Stimulated activated CD4-positive, alpha-beta T cell treated with anti-CD3 and anti-CD28 coated beads, Interleukin-15, amount 100 ng/mL, for 48 hours (primary cell): Measurements from ENCODE around the gene ZC3H18.
"Not testable (repeated sequence)": the region's sequence is repeated elsewhere in the genome, so short reads cannot be mapped to it uniquely, and the experiment has no call there.

ENCODE experiments used
- DNase-seq, 2 donors: peaks; one replicate each; pipeline ENCODE4 v3.0.0-alpha.2; 2020; ENCODE audit warnings: low read depth in 2 of 2

ZC3H18 gene

GRCh38 chr16:88605186-88606147, 35.3 kb downstream of the ZC3H18 start:
- DNase-seq = no peak

DNA sequence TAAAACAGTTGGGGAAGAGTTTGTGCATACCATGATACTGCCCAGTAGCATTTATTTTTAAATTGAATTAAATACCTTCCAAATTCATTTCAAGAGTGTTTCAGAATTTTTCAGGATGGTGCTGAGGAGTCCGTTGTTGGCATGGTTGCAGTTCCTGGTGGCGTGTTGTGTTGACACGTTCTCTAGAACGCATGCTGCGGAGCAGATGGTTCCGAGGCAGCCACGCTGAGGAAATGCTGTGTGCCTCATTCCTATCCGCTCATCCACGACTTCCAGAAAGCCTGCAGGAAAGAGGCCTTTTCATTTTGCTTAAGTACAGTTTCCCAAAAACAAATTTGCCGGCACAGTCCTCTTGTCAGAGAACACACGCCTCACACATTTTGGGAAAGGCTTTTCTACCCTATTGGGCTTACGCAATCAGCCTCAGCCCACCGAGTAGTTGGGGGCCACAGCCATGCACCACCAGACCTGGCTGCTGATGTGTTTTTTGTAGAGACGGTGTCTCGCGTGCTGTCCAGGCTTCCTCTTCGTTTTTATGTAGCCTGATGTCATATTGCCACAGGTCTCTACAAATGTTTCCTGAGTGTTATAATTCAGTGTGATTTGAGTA, 36.0 kb downstream of the ZC3H18 start:
- DNase-seq = no peak

- DNase-seq = no peak
Observed at GRCh38 chr16:88608076-88608475, 37.9 kb downstream of the ZC3H18 start.

GRCh38 chr16:88609426-88609825, 39.2 kb downstream of the ZC3H18 start:
- not testable (repeated sequence) for DNase-seq

- DNase-seq = no peak
Observed at GRCh38 chr16:88610080-88610479, 39.9 kb downstream of the ZC3H18 start.

GRCh38 chr16:88610909-88611812, 41.0 kb downstream of the ZC3H18 start:
- DNase-seq = no peak

- no peak for DNase-seq
Observed at GRCh38 chr16:88613293-88613692, 43.1 kb downstream of the ZC3H18 start.

DNA sequence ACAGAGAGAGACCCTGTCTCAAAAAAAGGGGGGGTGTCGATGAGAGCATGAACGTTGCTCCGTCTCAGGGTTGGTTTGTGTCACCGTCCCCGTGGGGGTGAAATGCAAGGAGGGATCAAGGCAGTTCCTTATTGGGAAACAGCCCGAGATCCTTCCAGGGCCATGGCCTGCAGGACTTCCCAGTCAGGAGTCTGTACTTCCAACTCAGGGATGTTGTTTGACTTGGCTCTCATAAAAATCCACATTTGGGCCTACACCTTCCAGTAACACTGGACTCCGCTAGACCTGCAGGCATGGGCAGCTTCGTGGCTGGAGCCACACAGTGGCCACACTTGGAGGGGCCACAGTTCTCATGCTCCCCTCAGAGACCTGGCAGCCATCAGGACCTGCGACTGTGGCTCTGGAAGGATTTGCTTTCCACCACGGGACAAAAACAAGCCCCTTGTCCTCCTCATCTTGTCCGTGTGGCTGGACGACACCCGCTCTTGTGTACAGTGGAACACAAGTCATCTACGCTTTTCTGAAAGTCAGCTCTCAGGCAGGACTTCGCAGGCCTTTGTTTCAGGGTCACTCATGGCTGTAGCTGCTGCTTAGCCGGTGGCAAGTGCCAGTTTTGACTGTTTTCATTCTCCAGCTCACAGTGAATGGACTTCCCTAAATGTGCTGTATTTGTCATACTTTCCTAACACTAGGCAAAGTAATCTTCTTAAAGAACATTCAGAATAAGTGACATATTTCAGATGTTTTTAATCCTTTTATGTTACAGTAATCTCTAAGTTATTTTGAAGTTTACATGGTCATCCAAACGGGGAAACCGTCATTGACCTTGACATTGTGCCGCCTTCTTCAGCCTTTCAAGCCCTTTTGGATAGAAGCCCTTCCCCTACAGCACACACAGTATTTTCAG, 44.0 kb downstream of the ZC3H18 start:
- DNase-seq = no peak

- no peak for DNase-seq
Observed at GRCh38 chr16:88614818-88615580, 44.8 kb downstream of the ZC3H18 start.

GRCh38 chr16:88616320-88616719, 46.1 kb downstream of the ZC3H18 start:
- DNase-seq = no peak

DNA sequence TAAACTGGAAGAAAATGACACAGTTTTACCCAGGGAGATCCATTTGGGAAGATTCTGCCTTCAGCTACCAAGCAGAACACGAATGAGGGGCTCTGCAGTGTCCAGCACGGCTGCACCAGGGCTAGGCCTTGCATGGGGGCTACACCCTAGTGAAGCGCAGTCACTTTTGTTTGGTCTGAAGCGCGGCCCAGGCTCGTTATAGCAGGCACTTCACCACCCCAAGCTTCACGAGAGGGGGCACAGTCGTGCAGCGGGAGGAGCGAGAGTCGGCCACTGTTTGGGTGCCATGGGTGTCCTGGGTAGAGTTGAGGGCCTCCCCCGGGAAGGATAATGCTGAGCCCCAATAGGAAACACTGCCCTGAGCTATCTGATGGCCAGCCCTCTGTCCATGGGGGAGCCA, 46.5 kb downstream of the ZC3H18 start:
- no peak for DNase-seq

- DNase-seq = no peak
Observed at GRCh38 chr16:88617268-88618031, 47.2 kb downstream of the ZC3H18 start.

DNA sequence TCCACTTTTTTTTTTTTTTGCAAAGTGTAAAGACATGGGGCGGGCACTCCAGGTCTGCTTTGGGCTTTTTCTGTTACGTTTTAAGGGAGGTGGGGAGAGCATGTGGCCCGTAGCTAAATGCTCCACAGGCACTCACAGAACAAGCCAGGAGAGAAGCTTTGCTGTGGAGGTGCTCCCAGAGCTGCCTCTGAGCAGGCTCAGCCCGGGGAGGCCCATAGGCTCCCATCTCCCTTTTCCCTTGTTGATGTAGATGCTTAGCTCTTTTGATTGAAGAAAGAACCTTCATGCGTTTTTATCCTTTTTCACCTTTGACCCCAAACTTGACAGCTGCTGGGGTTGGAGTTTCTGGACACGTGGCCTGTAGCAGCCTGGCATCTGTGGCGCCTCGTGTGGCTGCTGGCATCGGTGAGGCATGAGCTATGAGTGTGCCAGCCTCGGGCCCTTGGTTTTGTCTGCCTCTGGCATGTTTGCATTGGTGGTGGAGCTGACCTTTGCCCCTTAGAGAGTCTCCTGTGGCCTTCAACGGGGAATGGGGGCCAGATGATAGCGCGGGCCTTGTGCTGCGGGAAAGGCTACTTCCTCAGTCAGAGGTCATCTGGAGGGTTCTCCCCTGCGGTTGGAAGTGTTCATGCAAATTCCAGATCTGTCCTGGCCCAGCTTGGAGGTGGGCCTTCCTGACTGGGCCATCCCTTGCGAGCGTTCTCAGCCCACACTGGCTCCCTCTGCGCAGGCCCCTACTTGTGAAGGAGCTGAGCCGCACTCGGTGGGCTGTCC, 48.2 kb downstream of the ZC3H18 start:
- no peak for DNase-seq

DNA sequence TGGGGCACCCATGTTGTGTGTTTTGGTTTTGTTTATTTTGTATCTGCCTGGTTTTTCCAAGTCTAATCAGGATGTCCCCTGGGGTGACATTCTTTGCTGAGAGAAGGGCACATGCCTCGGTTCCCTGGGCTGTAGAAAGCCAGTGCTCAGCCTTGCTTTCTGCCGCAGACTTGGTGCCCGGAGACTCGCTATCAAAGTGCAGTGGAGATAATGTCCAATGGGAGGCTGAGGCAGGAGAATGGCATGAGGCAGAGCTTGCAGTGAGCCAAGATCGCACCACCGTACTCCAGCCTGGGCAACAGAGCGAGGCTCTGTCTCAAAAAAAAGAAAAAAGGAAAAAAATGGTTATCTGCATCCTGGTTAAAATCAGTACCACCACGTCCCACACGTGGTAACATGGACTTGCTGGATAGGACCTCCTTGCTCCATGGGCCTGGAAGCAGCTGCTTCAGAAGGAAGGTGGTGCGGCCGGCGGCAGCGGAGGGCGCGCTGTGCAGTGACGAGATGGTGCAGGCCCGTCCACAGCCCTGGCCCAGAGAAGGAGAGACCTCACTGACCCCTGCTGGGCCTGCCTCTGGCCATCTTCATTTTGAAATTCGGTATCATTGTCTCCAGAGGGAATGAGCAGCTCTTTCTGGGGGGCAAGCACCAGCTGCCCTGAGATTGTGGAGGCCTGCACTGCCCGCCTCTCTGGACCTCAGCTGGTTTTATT, 48.9 kb downstream of the ZC3H18 start:
- no peak for DNase-seq

DNA sequence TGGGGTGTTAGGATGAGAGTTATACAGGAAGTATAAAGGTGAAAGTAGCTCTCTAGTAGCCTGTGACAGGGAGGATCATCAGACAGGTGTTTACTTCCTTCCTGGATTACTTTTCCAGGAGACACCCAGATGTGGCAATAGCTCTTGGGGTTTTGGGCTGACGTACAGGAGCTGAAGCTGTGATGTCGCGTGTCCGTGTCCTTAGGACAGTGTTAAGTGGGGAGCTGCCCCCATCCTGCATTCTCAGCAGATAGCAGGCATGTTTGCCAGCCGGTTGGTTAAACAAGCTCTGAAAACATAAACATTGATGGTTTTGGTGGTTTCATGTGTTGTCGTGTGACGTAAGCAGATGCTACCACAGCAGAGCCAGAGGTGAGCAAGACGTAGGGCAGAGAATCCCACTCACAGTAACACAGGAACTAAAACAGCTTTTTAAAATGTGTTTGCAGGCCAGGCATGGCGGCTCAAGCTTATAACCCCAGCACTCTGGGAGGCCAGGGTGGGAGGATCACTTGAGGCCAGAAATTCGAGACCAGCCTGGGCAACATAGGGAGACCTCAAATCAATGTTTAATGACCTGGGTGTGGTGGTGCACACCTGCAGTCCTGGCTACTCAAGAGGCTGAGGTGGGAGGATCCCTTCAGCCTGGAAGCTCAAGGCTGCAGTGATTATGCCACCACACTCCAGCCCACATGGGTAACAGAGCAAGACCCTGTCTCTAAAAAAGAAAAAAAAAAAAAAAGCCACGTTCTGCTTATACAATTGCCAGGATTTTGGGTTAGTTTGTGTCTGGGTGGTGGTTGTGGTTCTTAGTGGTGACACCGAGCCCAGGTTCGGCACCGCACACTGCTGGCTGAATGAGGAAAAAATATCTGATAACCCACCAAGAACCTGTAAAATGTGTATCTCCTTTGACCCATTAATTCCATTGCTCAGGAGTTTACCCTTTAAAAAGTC, 49.9 kb downstream of the ZC3H18 start:
- peak in 1 of 2 donors; percentile 33 for DNase-seq

- DNase-seq = no peak
Observed at GRCh38 chr16:88622125-88622524, 51.9 kb downstream of the ZC3H18 start.

DNA sequence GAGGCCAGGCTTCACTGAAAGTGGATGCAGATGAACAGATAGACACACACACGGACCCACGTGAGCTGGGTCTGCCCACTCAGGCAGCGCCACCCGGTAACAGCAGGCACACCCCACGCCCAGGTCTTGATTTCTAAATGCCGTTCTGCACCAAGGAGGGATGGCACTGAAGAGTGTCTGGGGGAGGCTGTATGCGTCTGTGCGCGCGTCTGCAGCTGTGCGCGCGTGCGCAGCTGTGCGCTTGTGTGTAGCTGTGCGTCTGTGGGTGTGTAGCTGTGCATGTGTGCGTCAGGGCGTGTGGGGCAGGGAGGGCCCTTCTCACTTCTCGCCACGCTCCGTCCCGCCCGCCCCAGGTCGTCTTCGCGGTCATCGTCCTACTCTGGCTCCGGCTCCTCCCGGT, 52.7 kb downstream of the ZC3H18 start:
- no peak for DNase-seq
